Measurements from ENCODE around the gene GJD3.

- TF ChIP-seq GATA2 (IDR thresholded peaks at IDR 0.05; ENCODE audit: low read depth, low read length), result no peak
- TF ChIP-seq GATA3 (IDR thresholded peaks at IDR 0.05; ENCODE audit: low read depth, low read length), result no peak
These were observed 15.7 kb downstream of the GJD3 start for GRCh38 chr17:40348562-40349476.
